GM21423 (cell line): ENCODE data around the gene CKMT1A.
"Not testable (repeated sequence)": the region's sequence is repeated elsewhere in the genome, so short reads cannot be mapped to it uniquely, and the experiment has no call there.

Source experiments
- ATAC-seq: cut with Tn5 transposase; IDR thresholded peaks from one replicate; pipeline ENCODE4 v1.9.1; 2021; ENCODE audit warnings: mild to moderate bottlenecking, moderate library complexity; ENCODE audit not compliant: unreplicated experiment

Gene CKMT1A

DNA sequence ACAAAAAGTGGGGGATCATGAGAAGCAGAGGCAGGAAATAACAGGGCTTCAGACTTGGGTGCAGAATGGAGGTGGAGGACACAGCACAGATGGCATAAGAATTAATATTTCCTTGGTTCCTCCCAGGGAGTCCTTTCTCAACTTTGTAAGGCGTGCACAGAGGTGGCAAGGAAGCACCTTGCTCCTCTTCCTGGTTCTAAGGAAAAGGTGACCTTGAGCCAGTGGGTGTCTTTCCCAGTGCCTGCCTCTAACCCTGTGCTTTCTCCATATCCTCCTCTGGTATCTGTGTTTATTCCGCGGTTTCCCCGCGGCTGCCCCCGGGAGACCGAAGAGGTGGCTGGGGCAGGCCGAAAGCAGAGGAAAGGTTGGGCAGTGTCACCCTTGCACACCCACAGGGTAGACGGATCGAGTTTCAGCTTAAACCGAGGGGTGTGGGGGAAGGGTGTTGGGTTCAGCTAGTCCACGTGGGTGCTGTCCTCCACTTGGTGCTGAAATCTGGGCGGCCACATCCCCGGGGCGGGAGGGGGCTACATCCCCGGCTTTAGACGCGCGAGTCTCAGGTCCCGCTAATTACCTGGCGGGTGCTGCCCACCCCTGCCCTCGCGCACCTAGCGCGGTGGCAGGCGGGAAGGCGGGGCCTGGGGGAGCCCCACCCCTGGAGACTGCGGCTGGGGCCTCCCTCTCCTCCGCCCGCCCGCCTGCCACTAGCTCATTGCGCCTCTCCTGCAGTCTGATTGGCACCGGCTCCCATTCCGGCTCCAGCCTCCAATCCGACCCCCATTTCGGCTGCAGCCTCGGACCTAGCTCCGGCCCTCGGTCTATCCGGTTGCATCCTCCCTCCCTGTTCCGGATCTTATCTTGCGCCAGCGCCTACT, at the start of gene CKMT1A:
Gene CKMT1A (plus strand): TSS at position 712 of the 875 bp plus-strand sequence. CDS start 192 bp downstream, outside the sequence.
- ATAC-seq = not testable (repeated sequence)

GRCh38 chr15:43648649-43649429, 44.8 kb upstream of the CKMT1A start, which contains the start of gene CATSPER2:
Gene CATSPER2 (minus strand): TSS chr15:43648844. CDS start chr15:43648061, 783 bp downstream.
- ATAC-seq = no peak

GRCh38 chr15:43649430-43649926, 44.2 kb upstream of the CKMT1A start:
- not testable (repeated sequence) for ATAC-seq

- ATAC-seq = not testable (repeated sequence)
Measured at GRCh38 chr15:43659727-43660126, 33.9 kb upstream of the CKMT1A start.

- ATAC-seq = not testable (repeated sequence)
Measured at GRCh38 chr15:43662293-43662692, 31.4 kb upstream of the CKMT1A start.

DNA sequence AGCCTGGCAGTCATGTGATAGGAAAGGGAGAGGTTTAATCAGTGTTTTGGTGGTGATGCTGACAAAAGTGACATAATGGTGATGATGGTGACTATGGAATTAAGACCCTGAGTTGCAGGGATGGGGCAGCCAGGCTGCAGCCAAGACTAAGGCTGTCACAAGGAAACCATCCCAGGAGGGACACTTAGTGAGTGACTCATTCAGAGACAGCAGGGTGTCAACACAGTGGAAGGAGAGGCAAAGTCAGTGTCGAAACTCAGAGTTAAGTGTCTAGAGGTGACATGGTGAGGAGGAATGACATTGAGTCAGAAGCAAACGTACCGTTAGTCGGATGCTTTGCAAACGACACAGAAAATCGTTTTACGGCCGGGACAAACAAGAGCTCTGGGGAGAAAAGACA, 30.3 kb upstream of the CKMT1A start:
- not testable (repeated sequence) for ATAC-seq

DNA sequence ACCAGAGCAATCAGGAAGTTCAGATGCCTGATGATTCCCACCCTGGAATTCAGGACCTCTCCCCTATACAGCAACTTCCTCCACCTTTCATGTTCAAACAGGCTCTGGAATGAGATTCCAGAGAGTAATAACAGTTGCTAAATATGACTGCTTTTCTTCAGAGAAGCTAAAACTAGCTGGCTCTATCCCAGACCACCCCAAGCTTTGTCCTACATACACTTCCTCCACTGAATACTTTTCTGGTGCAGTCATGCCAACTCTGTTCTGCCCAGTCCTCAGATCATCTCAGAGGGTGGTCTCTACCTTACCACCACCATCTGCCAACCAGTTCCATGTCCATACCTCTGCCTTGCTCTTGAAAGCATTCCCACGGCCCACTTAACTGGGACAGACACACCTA, 27.5 kb upstream of the CKMT1A start:
- ATAC-seq = not testable (repeated sequence)

- not testable (repeated sequence) for ATAC-seq
Measured at GRCh38 chr15:43674175-43674574, 19.5 kb upstream of the CKMT1A start.

GRCh38 chr15:43689604-43690301, 3.9 kb upstream of the CKMT1A start:
- peak; percentile 97 for ATAC-seq

DNA sequence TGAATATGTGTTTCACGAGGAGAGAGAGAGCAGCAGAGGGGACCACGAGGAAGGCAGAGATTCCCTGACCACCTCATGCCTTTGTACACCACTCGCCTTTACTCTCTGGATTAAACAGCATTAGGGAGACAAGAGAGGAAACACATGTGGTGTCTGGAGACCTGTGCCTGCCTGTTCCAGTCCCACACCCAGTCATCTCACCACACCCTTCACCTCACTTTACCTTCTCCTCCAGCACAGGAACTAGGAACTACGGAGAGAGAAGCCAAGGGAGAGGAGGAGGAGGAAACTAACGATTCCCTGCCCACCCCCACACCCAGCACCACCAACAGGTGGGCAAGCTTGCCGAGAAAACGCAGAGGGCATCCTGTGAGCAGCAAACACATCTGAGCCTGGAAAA, 980 bp upstream of the CKMT1A start:
- ATAC-seq = not testable (repeated sequence)

- ATAC-seq = no peak
Measured at GRCh38 chr15:43702174-43702573, 8.5 kb downstream of the CKMT1A start.

DNA sequence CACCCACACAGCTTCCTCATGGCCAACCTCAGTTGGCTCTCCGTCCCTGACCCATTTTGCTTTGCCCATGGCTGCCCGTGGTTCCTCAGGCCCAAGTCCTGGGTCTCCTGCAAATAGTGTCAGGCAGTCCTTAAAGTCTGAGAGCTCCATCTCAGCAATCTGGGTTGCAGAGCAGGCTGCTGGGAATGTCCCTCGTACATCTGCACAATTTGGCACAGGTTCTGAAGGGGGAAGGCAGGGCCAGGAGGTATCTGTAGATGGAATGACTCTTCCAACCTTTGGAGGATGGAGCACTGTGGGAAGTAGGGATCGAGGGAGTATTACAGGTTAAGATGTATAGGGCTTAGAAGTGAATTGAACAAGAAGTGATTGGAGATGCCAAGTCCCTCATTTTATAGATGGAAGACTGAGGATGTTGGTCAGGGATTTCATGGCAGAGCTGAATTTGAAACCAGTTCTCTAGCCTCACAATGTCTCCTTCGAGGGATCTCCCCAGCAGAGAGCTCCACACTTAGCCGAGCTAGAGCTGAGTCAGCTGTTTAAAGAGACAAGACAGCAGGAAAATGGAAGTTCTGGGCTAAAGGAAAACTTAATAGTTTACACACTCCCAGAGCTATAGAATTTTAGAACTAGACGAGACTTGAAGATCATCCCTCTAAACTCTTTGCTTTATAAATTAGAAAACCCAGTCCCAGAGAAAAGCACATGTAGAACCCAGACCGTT, 9.2 kb downstream of the CKMT1A start:
- ATAC-seq = no peak

- not testable (repeated sequence) for ATAC-seq
Measured at GRCh38 chr15:43710431-43711131, 16.9 kb downstream of the CKMT1A start.

- no peak for ATAC-seq
Measured at GRCh38 chr15:43723151-43723550, 29.5 kb downstream of the CKMT1A start.

DNA sequence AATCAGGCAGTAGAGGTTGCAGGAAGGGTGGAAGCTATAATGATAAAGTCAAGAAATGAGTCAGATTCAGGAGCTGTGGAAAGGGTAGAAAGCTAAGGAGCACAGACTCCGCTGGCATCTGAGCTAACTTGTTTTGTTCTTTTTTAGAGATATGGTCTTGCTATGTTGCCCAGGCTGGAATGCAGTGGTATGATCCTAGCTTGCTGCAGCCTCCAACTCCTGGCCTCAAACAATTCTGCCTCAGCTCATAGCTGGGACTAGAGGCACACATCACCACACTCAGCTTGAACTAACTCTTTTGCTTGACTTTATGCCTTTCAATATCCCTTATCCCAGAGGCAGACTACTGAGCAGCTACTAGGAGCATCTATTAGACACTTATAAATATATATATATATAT, 32.6 kb downstream of the CKMT1A start:
- ATAC-seq = not testable (repeated sequence)

DNA sequence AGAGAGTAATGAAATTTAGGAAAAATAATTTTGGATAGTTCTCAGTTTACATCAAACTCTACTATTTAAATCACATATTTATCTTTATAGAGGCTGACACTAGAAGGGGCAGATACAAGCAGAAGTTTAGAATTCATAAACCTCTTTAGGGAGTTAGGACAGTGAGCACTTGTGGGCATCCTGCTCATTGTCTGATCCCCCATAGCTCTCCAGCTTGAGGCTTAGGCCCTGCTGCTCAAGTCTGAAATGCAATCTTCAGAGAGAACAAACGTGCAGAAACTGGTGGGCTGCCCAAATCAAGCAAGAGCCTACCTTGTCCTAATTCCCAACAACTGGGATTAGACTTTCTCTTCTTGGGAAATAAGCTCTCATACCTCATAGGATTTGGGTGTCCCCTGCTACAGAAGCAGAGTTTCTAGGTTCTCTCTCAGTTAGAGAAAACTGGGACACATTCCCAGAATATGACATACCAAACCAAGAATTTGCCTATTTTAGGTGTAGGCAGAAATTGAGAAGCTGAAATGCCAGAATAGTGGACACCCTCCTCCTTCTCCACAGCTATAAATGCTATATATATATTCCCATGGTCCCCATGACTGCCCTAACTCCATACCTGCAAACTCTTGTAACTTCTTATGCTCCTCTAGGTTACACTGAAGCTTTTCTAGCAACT, 34.5 kb downstream of the CKMT1A start:
- not testable (repeated sequence) for ATAC-seq

DNA sequence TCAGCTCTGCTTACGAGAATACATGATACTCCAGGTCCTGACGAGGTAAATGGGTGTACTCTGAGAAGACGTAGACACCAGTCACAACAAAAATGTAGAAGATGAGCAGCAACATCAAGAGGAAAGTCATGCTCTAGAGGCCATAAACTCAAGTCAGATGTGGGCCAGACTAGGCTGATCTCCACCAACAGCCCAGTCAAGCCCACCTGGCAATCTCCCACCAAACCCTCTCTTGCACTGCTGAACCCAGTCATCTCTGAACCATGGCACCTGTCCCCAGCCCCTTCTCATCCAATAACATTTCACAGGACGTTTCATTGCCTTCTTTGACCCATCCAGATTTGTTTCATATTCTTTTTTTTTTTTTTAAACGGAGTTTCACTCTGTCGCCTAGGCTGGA, 41.8 kb downstream of the CKMT1A start:
- ATAC-seq = peak; percentile 35

- peak; percentile 78 for ATAC-seq
Measured at GRCh38 chr15:43746245-43746902, 52.7 kb downstream of the CKMT1A start, which contains the start of gene PDIA3. Gene PDIA3 (plus strand): TSS chr15:43746438. CDS start chr15:43746540, 102 bp downstream.
